HL-60 (cell line): ENCODE data around the gene TMEM123.

Experiments
- DNase-seq, 2 experiments: peaks; one replicate each; pipeline ENCODE4 v3.0.0-alpha.2; 2010 to 2020; ENCODE audit warnings: low read depth in 1 of 2, low spot score in 1 of 2
- H3K27ac ChIP-seq: fragments of 250-450 bp; sonication (Bioruptor Pico); replicated peaks from 2 replicates; pipeline ENCODE4 v1.5.1; 2020; ENCODE audit warnings: mild to moderate bottlenecking, moderate library complexity
- H3K27me3 ChIP-seq: fragments of 250-450 bp; sonication (Bioruptor Pico); 2 replicates; pipeline ENCODE4 v1.5.1; 2021; ENCODE audit warnings: mild to moderate bottlenecking, moderate library complexity; ENCODE audit not compliant: insufficient read depth, poor library complexity, severe bottlenecking
- H3K4me3 ChIP-seq: replicated peaks from 2 replicates; pipeline ENCODE4 v1.5.1; 2011; ENCODE audit warnings: mild to moderate bottlenecking, control low read depth, low read length; ENCODE audit not compliant: insufficient read depth
- GABPA ChIP-seq: IDR thresholded peaks from 2 replicates; pipeline ENCODE4 v1.6.1; 2012; ENCODE audit warnings: low read depth
- POLR2AphosphoS5 ChIP-seq: IDR thresholded peaks from 2 replicates; pipeline ENCODE4 v1.6.1; 2012; ENCODE audit warnings: low read depth
- REST ChIP-seq: IDR thresholded peaks from 2 replicates; pipeline ENCODE4 v1.6.1; 2012; ENCODE audit warnings: low read depth; ENCODE audit not compliant: insufficient replicate concordance
- SPI1 ChIP-seq: IDR thresholded peaks from 2 replicates; pipeline ENCODE4 v1.6.1; 2012; ENCODE audit warnings: low read depth, mild to moderate bottlenecking, borderline replicate concordance
- TF ChIP-seq, protein P1 (sequence below): IDR thresholded peaks from one replicate; pipeline ENCODE4 v1.5.1; 2011; ENCODE audit warnings: low read length, control low read depth, inconsistent platforms; ENCODE audit not compliant: insufficient read depth

The TMEM123 gene

GRCh38 chr11:102419181-102419580, 33.4 kb downstream of the TMEM123 start:
- DNase-seq: no peak
- no peak overlapping the region for H3K4me3 ChIP-seq
- no peak overlapping the region for H3K27ac ChIP-seq
- no peaks in the 10 kb centered on the region for H3K27me3 ChIP-seq
- TF ChIP-seq REST (no peak), GABPA (no peak), SPI1 (no peak), POLR2AphosphoS5 (no peak)
- TF ChIP-seq, protein P1, sequence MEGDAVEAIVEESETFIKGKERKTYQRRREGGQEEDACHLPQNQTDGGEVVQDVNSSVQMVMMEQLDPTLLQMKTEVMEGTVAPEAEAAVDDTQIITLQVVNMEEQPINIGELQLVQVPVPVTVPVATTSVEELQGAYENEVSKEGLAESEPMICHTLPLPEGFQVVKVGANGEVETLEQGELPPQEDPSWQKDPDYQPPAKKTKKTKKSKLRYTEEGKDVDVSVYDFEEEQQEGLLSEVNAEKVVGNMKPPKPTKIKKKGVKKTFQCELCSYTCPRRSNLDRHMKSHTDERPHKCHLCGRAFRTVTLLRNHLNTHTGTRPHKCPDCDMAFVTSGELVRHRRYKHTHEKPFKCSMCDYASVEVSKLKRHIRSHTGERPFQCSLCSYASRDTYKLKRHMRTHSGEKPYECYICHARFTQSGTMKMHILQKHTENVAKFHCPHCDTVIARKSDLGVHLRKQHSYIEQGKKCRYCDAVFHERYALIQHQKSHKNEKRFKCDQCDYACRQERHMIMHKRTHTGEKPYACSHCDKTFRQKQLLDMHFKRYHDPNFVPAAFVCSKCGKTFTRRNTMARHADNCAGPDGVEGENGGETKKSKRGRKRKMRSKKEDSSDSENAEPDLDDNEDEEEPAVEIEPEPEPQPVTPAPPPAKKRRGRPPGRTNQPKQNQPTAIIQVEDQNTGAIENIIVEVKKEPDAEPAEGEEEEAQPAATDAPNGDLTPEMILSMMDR: no peak

DNA sequence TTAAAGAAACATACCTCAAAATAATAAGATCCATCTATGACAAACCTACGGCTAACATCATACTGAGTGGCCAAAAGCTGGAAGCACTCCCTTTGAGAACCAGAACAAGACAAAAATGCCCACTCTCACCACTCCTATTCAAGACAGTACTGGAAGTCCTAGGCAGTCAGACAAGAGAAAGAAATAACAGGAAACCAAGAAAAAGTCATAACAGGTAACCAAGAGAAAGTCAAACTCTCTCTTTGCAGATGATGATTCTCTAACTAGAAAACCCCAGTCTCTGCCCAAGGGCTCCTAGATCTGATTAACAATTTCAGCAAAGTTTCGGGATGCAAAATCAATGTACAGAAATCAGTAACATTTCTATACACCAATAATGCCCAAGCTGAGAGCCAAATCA, 35.6 kb downstream of the TMEM123 start:
- DNase-seq: no peak
- Histone ChIP-seq H3K27ac (no peak overlapping the region), H3K4me3 (no peak overlapping the region), H3K27me3 (no peaks in the 10 kb centered on the region)
- no peak for TF ChIP-seq REST
- TF ChIP-seq, protein P1: no peak
- no peak for TF ChIP-seq POLR2AphosphoS5
- TF ChIP-seq SPI1: no peak
- TF ChIP-seq GABPA: no peak

DNA sequence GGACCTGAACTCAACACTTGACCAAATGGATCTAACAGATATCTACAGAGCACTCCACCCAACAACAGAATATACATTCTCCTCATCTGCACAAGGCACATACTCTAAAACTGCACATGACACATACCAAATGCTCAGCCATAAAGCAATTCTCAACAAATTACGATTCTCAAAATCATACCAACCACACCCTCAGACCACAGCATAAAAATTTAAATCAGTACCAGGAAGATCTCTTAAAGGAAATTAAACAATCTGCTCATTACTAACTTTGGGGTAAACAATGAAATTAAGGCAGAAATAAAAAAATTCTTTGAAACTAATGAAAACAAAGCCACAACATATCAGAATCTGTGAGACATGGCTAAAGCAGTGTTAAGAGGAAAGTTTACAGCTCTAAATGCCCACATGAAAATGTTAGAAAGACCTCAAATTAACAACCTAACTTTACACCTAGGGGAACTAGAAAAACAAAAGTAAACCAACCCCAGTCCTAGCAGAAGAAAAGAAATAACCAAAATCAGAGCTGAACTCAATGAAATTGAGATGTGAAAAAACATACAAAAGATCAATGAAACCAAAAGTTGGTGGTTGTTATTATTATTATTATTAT, 37.2 kb downstream of the TMEM123 start:
- TF ChIP-seq REST (no peak), SPI1 (no peak), POLR2AphosphoS5 (no peak), GABPA (no peak)
- TF ChIP-seq, protein P1: no peak
- Histone ChIP-seq H3K27ac (no peak overlapping the region), H3K4me3 (no peak overlapping the region), H3K27me3 (no peaks in the 10 kb centered on the region)
- DNase-seq: no peak
